Smooth muscle cell (in vitro differentiated cells): ENCODE results near the gene CMTM5. TPM values are rescaled to one million over a fixed set of nuclear protein-coding genes. Genes with fewer than 3 reads are reported as not detected.
A peak's percentile ranks its signal among the peaks of the same experiment; 100 is the strongest.

Experiments used
- DNase-seq: peaks from one replicate; lab custom pipeline; 2025; ENCODE audit not compliant: unreplicated experiment; lab: John Stamatoyannopoulos, UW
- H2AFZ ChIP-seq: fragments of 200-600 bp; sonication (generic); 2 replicates; pipeline ENCODE4 v1.6.0; 2016; ENCODE audit warnings: antibody characterized with exemption, low read depth, mild to moderate bottlenecking
- H3F3A ChIP-seq: fragments of 200-600 bp; sonication (generic); 2 replicates; pipeline ENCODE4 v1.6.0; 2017; ENCODE audit warnings: antibody characterized with exemption, low read depth
- H3K27ac ChIP-seq: fragments of 200-600 bp; sonication (generic); 2 replicates; pipeline ENCODE4 v1.5.1; 2016; ENCODE audit warnings: low read depth, mild to moderate bottlenecking
- H3K27me3 ChIP-seq: fragments of 200-600 bp; sonication (generic); 2 replicates; pipeline ENCODE4 v1.6.1; 2016; ENCODE audit warnings: low read depth, mild to moderate bottlenecking
- H3K36me3 ChIP-seq: fragments of 200-600 bp; sonication (generic); 2 replicates; pipeline ENCODE4 v1.5.1; 2016; ENCODE audit warnings: low read depth
- H3K4me1 ChIP-seq: fragments of 200-600 bp; sonication (generic); 2 replicates; pipeline ENCODE4 v1.5.1; 2016; ENCODE audit warnings: low read depth
- H3K4me2 ChIP-seq: fragments of 200-600 bp; sonication (generic); 2 replicates; pipeline ENCODE4 v1.6.0; 2016; ENCODE audit warnings: mild to moderate bottlenecking
- H3K4me3 ChIP-seq: fragments of 200-600 bp; sonication (generic); 2 replicates; pipeline ENCODE4 v1.5.1; 2016; ENCODE audit warnings: mild to moderate bottlenecking
- H3K79me2 ChIP-seq: fragments of 200-600 bp; sonication (generic); 2 replicates; pipeline ENCODE4 v1.6.0; 2016; ENCODE audit warnings: low read depth, mild to moderate bottlenecking
- H3K9ac ChIP-seq: fragments of 200-600 bp; sonication (generic); 2 replicates; pipeline ENCODE4 v1.6.0; 2016; ENCODE audit warnings: low read depth
- H3K9me3 ChIP-seq: fragments of 200-600 bp; sonication (generic); replicated peaks from 2 replicates; pipeline ENCODE4 v1.5.1; 2016; ENCODE audit warnings: low read depth
- H4K20me1 ChIP-seq: fragments of 200-600 bp; sonication (generic); 2 replicates; pipeline ENCODE4 v1.6.0; 2016; ENCODE audit warnings: low read depth
- WGBS: methylation state at CpG from one replicate; pipeline ENCODE4 v1.1.7; 2016; ENCODE audit warnings: low lambda C conversion rate; 5-methylcytosine and 5-hydroxymethylcytosine counted together
- polyA plus RNA-seq: library from polyadenylated mRNA; unstranded; fragments of >200 nt; fragmentation: Nextera tagmentation; extraction: Ambion mirVana; gene quantifications from 2 replicates; pipeline ENCODE4 v1.2.1, GENCODE V29; 2016
- total RNA-seq: library from RNA; depleted of rRNA; stranded (reverse); fragments of >200 nt; gene quantifications from 2 replicates; pipeline ENCODE4 v1.2.3, GENCODE V29; 2014
- TF ChIP-seq, protein P1 (sequence below): fragments of 200-600 bp; sonication (generic); IDR thresholded peaks from 2 replicates; pipeline ENCODE4 v1.5.1; 2017; ENCODE audit warnings: borderline replicate concordance, mild to moderate bottlenecking, antibody characterized with exemption; ENCODE audit not compliant: insufficient read depth, poor library complexity, severe bottlenecking

CMTM5 gene
- total and polyA plus RNA-seq, 2 experiments from 2014 or later: 0.59 TPM; not detected in 1

DNA sequence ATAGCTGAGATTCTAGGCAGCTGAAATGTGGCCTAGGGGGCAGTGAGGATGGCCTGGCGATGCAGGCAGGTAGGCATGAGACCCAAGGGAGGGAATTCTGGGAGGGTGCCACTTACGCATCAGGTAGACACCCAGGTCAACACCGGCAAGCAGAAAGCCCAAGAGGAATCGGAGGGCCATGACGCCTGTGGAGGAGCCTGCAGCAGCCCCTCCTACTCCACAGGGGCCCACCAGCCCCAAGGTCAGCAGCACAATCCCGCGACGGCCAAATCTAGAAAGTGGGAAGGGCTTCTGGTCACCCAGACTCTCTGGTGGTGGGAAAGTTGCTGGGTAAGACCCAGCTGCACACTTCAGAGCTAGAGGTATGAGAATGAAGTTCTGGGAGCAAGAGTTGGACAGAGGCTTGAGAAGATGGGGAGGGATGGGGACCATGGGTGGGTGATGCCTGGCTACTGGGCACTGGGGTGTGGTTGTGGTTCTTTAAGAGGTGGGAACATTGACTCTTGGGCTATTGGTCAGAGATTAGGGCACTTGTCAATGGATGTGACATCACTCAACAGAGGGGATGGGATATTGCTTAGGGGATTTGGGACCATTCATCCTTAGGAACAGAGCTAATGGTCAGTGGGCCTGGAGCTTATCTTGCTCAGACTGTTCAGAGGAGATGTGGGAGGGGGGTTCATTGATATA is 27.5 kb upstream of the CMTM5 start:
- DNase-seq: no peak
- TF ChIP-seq, protein P1, sequence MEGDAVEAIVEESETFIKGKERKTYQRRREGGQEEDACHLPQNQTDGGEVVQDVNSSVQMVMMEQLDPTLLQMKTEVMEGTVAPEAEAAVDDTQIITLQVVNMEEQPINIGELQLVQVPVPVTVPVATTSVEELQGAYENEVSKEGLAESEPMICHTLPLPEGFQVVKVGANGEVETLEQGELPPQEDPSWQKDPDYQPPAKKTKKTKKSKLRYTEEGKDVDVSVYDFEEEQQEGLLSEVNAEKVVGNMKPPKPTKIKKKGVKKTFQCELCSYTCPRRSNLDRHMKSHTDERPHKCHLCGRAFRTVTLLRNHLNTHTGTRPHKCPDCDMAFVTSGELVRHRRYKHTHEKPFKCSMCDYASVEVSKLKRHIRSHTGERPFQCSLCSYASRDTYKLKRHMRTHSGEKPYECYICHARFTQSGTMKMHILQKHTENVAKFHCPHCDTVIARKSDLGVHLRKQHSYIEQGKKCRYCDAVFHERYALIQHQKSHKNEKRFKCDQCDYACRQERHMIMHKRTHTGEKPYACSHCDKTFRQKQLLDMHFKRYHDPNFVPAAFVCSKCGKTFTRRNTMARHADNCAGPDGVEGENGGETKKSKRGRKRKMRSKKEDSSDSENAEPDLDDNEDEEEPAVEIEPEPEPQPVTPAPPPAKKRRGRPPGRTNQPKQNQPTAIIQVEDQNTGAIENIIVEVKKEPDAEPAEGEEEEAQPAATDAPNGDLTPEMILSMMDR: no peak
- Histone ChIP-seq H3K79me2 (no peaks in the 10 kb centered on the region), H3K9me3 (no peaks in the 10 kb centered on the region), H3K36me3 (no peaks in the 10 kb centered on the region), H3K27me3 (no peaks in the 10 kb centered on the region), H3K9ac (no peak overlapping the region), H3K4me2 (no peak overlapping the region), H4K20me1 (peaks cover 6% of the 10 kb centered on the region), H3K27ac (no peak overlapping the region), H3K4me1 (peaks cover 4% of the 10 kb centered on the region), H2AFZ (no peak overlapping the region), H3F3A (peaks cover 14% of the 10 kb centered on the region), H3K4me3 (no peak overlapping the region)
- 96% methylated on average over 8 of the region's 8 CpGs for WGBS

- Histone ChIP-seq H3K27me3 (no peaks in the 10 kb centered on the region), H3K4me1 (peaks cover 4% of the 10 kb centered on the region), H3K4me3 (peak overlapping the region; percentile 91), H2AFZ (no peak overlapping the region), H3K4me2 (peak overlapping the region; percentile 99), H3K9ac (peak overlapping the region; percentile 64), H3K27ac (peak overlapping the region; percentile 63), H4K20me1 (peaks cover 6% of the 10 kb centered on the region), H3K36me3 (no peaks in the 10 kb centered on the region), H3K9me3 (no peaks in the 10 kb centered on the region), H3F3A (peaks cover 27% of the 10 kb centered on the region), H3K79me2 (no peaks in the 10 kb centered on the region)
- TF ChIP-seq, protein P1: peak; percentile 17
- WGBS: 7% methylated on average over 46 of the region's 61 CpGs
- no peak for DNase-seq
Measured at GRCh38 chr14:23351681-23352505, 25.0 kb upstream of the CMTM5 start.

- Histone ChIP-seq H3K79me2 (no peaks in the 10 kb centered on the region), H3F3A (peaks cover 29% of the 10 kb centered on the region), H3K36me3 (no peaks in the 10 kb centered on the region), H3K9ac (peak within 1 kb of the TSS; percentile 64), H3K9me3 (no peaks in the 10 kb centered on the region), H2AFZ (no peak within 1 kb of the TSS), H3K4me3 (peak within 1 kb of the TSS; percentile 91), H4K20me1 (peaks cover 6% of the 10 kb centered on the region), H3K27ac (peak within 1 kb of the TSS; percentile 63), H3K4me2 (peak within 1 kb of the TSS; percentile 99), H3K4me1 (peaks cover 4% of the 10 kb centered on the region), H3K27me3 (no peaks in the 10 kb centered on the region)
- TF ChIP-seq, protein P1: no peak
- peak; percentile 44 for DNase-seq
- WGBS: 2% methylated on average over 23 of the region's 42 CpGs
Measured at GRCh38 chr14:23352506-23353432, 24.1 kb upstream of the CMTM5 start, which contains the start of gene SLC22A17. Gene SLC22A17, minus strand, starts transcription at chr14:23352887.
